Endothelial cell of umbilical vein (primary cell): Measurements from ENCODE around the gene PRKCQ.

Experiments
- EZH2 ChIP-seq: IDR thresholded peaks from 2 replicates; pipeline ENCODE4 v1.6.1; 2012; ENCODE audit warnings: borderline replicate concordance, low read depth, mild to moderate bottlenecking, moderate library complexity, low read length, inconsistent platforms; ENCODE audit not compliant: severe bottlenecking
- TF ChIP-seq, protein P1 (sequence below), 2 donors: IDR thresholded peaks; 1 replicate in 1 of 2; 2 replicates in 1 of 2; pipeline ENCODE4 v1.5.1; 2011; ENCODE audit warnings: low read length in 2 of 2, mild to moderate bottlenecking in 2 of 2, moderate library complexity in 2 of 2, control low read depth in 1 of 2, inconsistent platforms in 1 of 2, low read depth in 1 of 2; ENCODE audit not compliant: insufficient read depth in 1 of 2; ENCODE audit errors: extremely low read depth in 1 of 2

DNA sequence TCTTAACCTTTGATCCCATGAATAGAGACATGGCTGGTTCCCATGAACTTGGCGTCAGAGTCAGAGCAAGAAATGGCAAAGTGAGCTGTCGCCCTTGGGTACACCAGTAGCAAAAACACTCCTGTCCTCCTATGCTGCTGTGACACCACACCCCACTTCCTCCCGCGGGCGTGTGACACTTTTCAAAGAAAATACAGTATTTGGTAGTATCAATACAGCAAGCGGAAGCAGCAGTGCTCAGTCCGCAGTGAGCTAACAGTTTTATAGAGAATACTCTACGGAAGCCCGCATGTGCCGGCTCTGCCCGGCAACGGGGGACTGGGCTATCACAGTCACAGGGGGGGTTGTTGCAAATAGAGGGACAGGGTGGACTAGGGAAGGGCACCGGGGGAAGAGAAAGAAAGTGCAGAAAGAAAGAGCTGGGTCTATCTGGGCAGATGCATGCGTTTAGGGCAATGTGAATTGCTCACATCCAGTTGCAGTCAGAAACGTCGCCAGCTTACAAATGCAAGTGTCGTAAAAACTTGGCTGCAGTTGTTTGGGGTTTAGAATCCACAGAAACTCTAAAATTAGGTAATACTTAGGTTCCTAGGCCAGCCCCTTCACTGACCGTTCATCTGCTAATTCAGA, 49.8 kb downstream of the PRKCQ start:
- TF ChIP-seq, protein P1, sequence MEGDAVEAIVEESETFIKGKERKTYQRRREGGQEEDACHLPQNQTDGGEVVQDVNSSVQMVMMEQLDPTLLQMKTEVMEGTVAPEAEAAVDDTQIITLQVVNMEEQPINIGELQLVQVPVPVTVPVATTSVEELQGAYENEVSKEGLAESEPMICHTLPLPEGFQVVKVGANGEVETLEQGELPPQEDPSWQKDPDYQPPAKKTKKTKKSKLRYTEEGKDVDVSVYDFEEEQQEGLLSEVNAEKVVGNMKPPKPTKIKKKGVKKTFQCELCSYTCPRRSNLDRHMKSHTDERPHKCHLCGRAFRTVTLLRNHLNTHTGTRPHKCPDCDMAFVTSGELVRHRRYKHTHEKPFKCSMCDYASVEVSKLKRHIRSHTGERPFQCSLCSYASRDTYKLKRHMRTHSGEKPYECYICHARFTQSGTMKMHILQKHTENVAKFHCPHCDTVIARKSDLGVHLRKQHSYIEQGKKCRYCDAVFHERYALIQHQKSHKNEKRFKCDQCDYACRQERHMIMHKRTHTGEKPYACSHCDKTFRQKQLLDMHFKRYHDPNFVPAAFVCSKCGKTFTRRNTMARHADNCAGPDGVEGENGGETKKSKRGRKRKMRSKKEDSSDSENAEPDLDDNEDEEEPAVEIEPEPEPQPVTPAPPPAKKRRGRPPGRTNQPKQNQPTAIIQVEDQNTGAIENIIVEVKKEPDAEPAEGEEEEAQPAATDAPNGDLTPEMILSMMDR (IDR thresholded peaks at IDR 0.05; ENCODE audit: extremely low read depth in 1 of 2, insufficient read depth in 1 of 2, low read depth in 1 of 2, low read length in 2 of 2), result no peak
- TF ChIP-seq EZH2, result no peak
